Brain microvascular endothelial cell (primary cell): ENCODE data around the gene HSPA9.
"Not testable (repeated sequence)": the region's sequence is repeated elsewhere in the genome, so short reads cannot be mapped to it uniquely, and the experiment has no call there.

Source experiments
- DNase-seq: peaks from one replicate; pipeline ENCODE4 v3.0.0-alpha.2; 2020
- H3K27ac ChIP-seq: fragments of 250-450 bp; sonication (Bioruptor Pico); 2 replicates; pipeline ENCODE4 v1.5.1; 2020; ENCODE audit warnings: mild to moderate bottlenecking, moderate library complexity
- H3K27me3 ChIP-seq: fragments of 250-450 bp; sonication (Bioruptor Pico); replicated peaks from 2 replicates; pipeline ENCODE4 v1.5.1; 2020; ENCODE audit warnings: mild to moderate bottlenecking
- H3K36me3 ChIP-seq: fragments of 250-450 bp; sonication (Bioruptor Pico); replicated peaks from 2 replicates; pipeline ENCODE4 v1.5.1; 2020; ENCODE audit warnings: mild to moderate bottlenecking
- H3K4me3 ChIP-seq: 2 replicates; pipeline ENCODE4 v1.5.1; 2011; ENCODE audit warnings: low read depth, mild to moderate bottlenecking, control low read depth, low read length, moderate library complexity
- CTCF ChIP-seq: IDR thresholded peaks from 2 replicates; pipeline ENCODE4 v1.5.1; 2011; ENCODE audit warnings: low read depth, mild to moderate bottlenecking, moderate library complexity, low read length, control low read depth, inconsistent platforms; ENCODE audit errors: missing control alignments
- in situ Hi-C: cut with HindIII; loops from 2 replicates; pipeline ENCODE4 v1.10.0; 2017; ENCODE audit warnings: low sequenced_read_pairs, low pct_ligation_motif_present

HSPA9 gene

GRCh38 chr5:138515556-138516245 is 59.5 kb downstream of the HSPA9 start:
- no peak overlapping the region for H3K27ac ChIP-seq
- peaks cover 67% of the 10 kb centered on the region for H3K36me3 ChIP-seq
- no peaks in the 10 kb centered on the region for H3K27me3 ChIP-seq
- in situ Hi-C loops, result no loop called here
- H3K4me3 ChIP-seq, result no peak overlapping the region
- no peak for DNase-seq
- no peak for TF ChIP-seq CTCF

- no peak overlapping the region for H3K4me3 ChIP-seq
Observed at GRCh38 chr5:138514021-138514420, 61.2 kb downstream of the HSPA9 start.

GRCh38 chr5:138508958-138509357 is 66.2 kb downstream of the HSPA9 start:
- peaks cover 63% of the 10 kb centered on the region for H3K36me3 ChIP-seq
- no peak for DNase-seq

More at GRCh38 chr5:138514021-138514420, 61.2 kb downstream of the HSPA9 start:
- Histone ChIP-seq H3K27ac (no peak overlapping the region), H3K36me3 (peaks cover 74% of the 10 kb centered on the region), H3K27me3 (no peaks in the 10 kb centered on the region)
- TF ChIP-seq CTCF, result no peak
- in situ Hi-C loops, result no loop called here
- no peak for DNase-seq

GRCh38 chr5:138507485-138507884 is 67.7 kb downstream of the HSPA9 start:
- DNase-seq, in situ Hi-C loops: not testable (repeated sequence)
- H3K36me3 ChIP-seq, result peaks cover 51% of the 10 kb centered on the region

More at GRCh38 chr5:138508958-138509357, 66.2 kb downstream of the HSPA9 start:
- no peak overlapping the region for H3K27ac ChIP-seq
- no peaks in the 10 kb centered on the region for H3K27me3 ChIP-seq
- H3K4me3 ChIP-seq, result no peak overlapping the region
- in situ Hi-C loops, result no loop called here
- no peak for TF ChIP-seq CTCF

GRCh38 chr5:138506370-138507306 is 68.6 kb downstream of the HSPA9 start:
- no peak for TF ChIP-seq CTCF
- H3K27ac ChIP-seq, result no peak overlapping the region
- in situ Hi-C loops, result no loop called here
- DNase-seq, result no peak
- H3K4me3 ChIP-seq, result no peak overlapping the region
- peaks cover 45% of the 10 kb centered on the region for H3K36me3 ChIP-seq
- H3K27me3 ChIP-seq, result no peaks in the 10 kb centered on the region

More at GRCh38 chr5:138507485-138507884, 67.7 kb downstream of the HSPA9 start:
- H3K4me3 ChIP-seq, H3K27me3 ChIP-seq, H3K27ac ChIP-seq: not testable (repeated sequence)

GRCh38 chr5:138504799-138505198 is 70.4 kb downstream of the HSPA9 start:
- no peak for DNase-seq
- H3K4me3 ChIP-seq, result no peak overlapping the region
- TF ChIP-seq CTCF, result no peak
- in situ Hi-C loops, result no loop called here
- no peak overlapping the region for H3K27ac ChIP-seq
- no peaks in the 10 kb centered on the region for H3K27me3 ChIP-seq
- peaks cover 34% of the 10 kb centered on the region for H3K36me3 ChIP-seq
